ENCODE data around the gene HCN1.
"Not testable (repeated sequence)": the region's sequence is repeated elsewhere in the genome, so short reads cannot be mapped to it uniquely, and the experiment has no call there.

DNA sequence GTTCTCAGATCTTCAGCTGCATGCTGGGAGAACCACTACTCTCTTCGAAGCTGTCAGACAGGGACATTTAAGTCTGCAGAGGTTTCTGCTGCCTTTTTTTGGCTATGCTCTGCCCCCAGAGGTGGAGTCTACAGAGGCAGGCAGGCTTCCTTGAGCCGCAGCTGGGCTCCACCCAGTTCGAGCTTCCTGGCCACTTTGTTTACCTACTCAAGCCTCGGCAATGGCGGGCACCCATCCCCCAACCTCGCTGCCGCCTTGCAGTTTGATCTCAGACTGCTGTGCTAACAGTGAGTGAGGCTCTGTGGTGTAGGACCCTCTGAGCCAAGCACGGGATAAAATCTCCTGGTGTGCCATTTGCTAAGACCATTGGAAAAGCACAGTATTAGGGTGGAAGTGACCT is 110.2 kb downstream of the HCN1 start:
- not testable (repeated sequence) for TF ChIP-seq POLR2A (IDR thresholded peaks at IDR 0.05; ENCODE audit: low read length); GATA1 (IDR thresholded peaks at IDR 0.05; ENCODE audit: low read depth, low read length)
